Hepatocyte (in vitro differentiated cells): Measurements from ENCODE around the gene ANK2.

ENCODE experiments used
- EZH2 ChIP-seq: fragments of 200-600 bp; sonication (generic); IDR thresholded peaks from 2 replicates; pipeline ENCODE4 v1.6.1; 2016; ENCODE audit warnings: antibody characterized with exemption, mild to moderate bottlenecking, borderline replicate concordance
- EZH2phosphoT487 ChIP-seq: fragments of 200-600 bp; sonication (generic); IDR thresholded peaks from one replicate; pipeline ENCODE4 v1.6.1; 2018; ENCODE audit warnings: antibody characterized with exemption, mild to moderate bottlenecking, low read depth, moderate library complexity; ENCODE audit not compliant: unreplicated experiment, severe bottlenecking

- no peak for TF ChIP-seq EZH2phosphoT487
- TF ChIP-seq EZH2: no peak
Observed at GRCh38 chr4:113145519-113146291, 96.3 kb downstream of the ANK2 start.
